ENCODE data around the gene HIVEP2. TPM values are rescaled to one million over a fixed set of nuclear protein-coding genes. Genes with fewer than 3 reads are reported as not detected.

The HIVEP2 gene
- total and polyA plus RNA-seq, 2 donors (not counting 3 experiments of a cell fraction or from before 2014, with no cell fraction given): 1.3 to 4.7 TPM

- Histone ChIP-seq H3K9me3 (replicated peaks; ENCODE audit: control insufficient read depth, insufficient read depth, low read length) (no peaks in the 10 kb centered on the region), H4K20me1 (replicated peaks; ENCODE audit: control insufficient read depth, extremely low read depth, insufficient read depth, low read length) (no peaks in the 10 kb centered on the region), H3K4me1 (ENCODE audit: control insufficient read depth, extremely low read depth, insufficient read depth, low read length) (peaks cover 36% of the 10 kb centered on the region), H3K9me1 (replicated peaks; ENCODE audit: control insufficient read depth, extremely low read depth, insufficient read depth, low read length) (peaks cover 2% of the 10 kb centered on the region), H3K4me3 (replicated peaks in 1 of 3; ENCODE audit: insufficient read depth in 1 of 3, low read depth in 1 of 3, low read length in 3 of 3) (no peak overlapping the region), H3K9ac (replicated peaks; ENCODE audit: extremely low read depth, insufficient read depth, low read length) (peak overlapping the region; percentile 40), H3K79me2 (ENCODE audit: control insufficient read depth, insufficient read depth, low read length) (no peaks in the 10 kb centered on the region), H3K4me2 (ENCODE audit: insufficient read depth, low read length) (peak overlapping the region; percentile 79), H3K27ac (ENCODE audit: insufficient read depth, low read depth, low read length) (peak overlapping the region; percentile 55), H3K36me3 (ENCODE audit: control insufficient read depth in 2 of 2, extremely low read depth in 1 of 2, insufficient read depth in 2 of 2, low read length in 2 of 2) (no peaks in the 10 kb centered on the region), H2AFZ (ENCODE audit: low read depth, low read length) (no peak overlapping the region), H3K27me3 (ENCODE audit: control insufficient read depth in 2 of 2, insufficient read depth in 2 of 2, low read length in 2 of 2) (no peaks in the 10 kb centered on the region)
- intact Hi-C loops (cut with micrococcal nuclease) (loop anchor here (1.0 kb wide), 6 partner anchors 16 to 176 kb away; no protein-coding TSS in a partner anchor), dilution Hi-C loops (cut with MboI; ENCODE audit: extremely low pct_ligation_motif_present, low sequenced_read_pairs) (no loop called here)
- no TSS peak for BruUV-seq (replicated peaks)
- ChIA-PET POLR2A (no interaction called here), CTCF (interaction anchor here (0.9 to 2.2 kb wide), 5 partner anchors 14 to 176 kb away, joined by 3 to 10 read pairs (median 3); no protein-coding TSS in a partner anchor)
- DNase-seq (ENCODE audit: low read depth, low spot score) (peak; percentile 40), FAIRE-seq (no peak)
- TF ChIP-seq POLR2AphosphoS5 (IDR thresholded peaks at IDR 0.05; ENCODE audit: insufficient read depth, low read depth, low read length) (no peak), GATA2 (IDR thresholded peaks at IDR 0.05; ENCODE audit: insufficient read depth, insufficient read length, low read depth, low read length) (no peak), EZH2 (IDR thresholded peaks at IDR 0.05; ENCODE audit: borderline replicate concordance, low read depth, low read length, severe bottlenecking) (no peak), MAX (IDR thresholded peaks at IDR 0.05; ENCODE audit: insufficient read depth, insufficient read length) (no peak), MYC (IDR thresholded peaks at IDR 0.05; ENCODE audit: low read depth, low read length) (no peak), POLR2A (IDR thresholded peaks at IDR 0.05; ENCODE audit: low read depth, low read length) (no peak), FOS (IDR thresholded peaks at IDR 0.05; ENCODE audit: borderline replicate concordance, insufficient read depth, low read length) (no peak), JUN (IDR thresholded peaks at IDR 0.05; ENCODE audit: borderline replicate concordance, insufficient read depth, insufficient read length, low read depth) (no peak)
- TF ChIP-seq, protein P1, sequence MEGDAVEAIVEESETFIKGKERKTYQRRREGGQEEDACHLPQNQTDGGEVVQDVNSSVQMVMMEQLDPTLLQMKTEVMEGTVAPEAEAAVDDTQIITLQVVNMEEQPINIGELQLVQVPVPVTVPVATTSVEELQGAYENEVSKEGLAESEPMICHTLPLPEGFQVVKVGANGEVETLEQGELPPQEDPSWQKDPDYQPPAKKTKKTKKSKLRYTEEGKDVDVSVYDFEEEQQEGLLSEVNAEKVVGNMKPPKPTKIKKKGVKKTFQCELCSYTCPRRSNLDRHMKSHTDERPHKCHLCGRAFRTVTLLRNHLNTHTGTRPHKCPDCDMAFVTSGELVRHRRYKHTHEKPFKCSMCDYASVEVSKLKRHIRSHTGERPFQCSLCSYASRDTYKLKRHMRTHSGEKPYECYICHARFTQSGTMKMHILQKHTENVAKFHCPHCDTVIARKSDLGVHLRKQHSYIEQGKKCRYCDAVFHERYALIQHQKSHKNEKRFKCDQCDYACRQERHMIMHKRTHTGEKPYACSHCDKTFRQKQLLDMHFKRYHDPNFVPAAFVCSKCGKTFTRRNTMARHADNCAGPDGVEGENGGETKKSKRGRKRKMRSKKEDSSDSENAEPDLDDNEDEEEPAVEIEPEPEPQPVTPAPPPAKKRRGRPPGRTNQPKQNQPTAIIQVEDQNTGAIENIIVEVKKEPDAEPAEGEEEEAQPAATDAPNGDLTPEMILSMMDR (IDR thresholded peaks at IDR 0.05; ENCODE audit: extremely low read depth in 1 of 2, insufficient read depth in 1 of 2, low read depth in 1 of 2, low read length in 2 of 2): no peak
These were observed 76.1 kb downstream of the HIVEP2 start for GRCh38 chr6:142868917-142869316.
